ENCODE data around the gene CLDN10. TPM values are rescaled to one million over a fixed set of nuclear protein-coding genes. Genes with fewer than 3 reads are reported as not detected.
A peak's percentile ranks its signal among the peaks of the same experiment; 100 is the strongest.

Gene CLDN10
- total RNA-seq, 1 donor from 2014 or later = 0.32 TPM

DNA sequence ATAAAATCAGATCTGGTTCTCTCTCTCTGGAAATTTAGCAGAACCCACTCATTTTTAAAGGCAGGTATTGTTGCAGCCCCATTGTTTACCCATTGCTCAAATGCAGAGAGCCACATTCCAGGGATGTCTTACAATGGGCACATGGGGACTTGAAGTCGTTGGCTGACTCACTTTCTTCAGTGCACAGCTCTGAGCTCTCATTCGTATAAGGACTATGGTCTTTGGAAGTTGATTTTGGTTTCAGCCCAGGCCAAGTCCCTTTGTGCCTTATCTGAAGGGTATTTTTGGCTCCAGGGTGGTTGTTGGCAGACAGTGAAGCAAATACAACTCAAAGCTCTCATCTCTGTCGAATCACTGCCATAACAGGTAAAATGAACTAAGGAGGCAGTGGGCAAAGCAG is 47.3 kb upstream of the CLDN10 start:
- peaks cover 6% of the 10 kb centered on the region for H3K4me1 Mint-ChIP-seq (ENCODE audit: low read depth, unreplicated experiment)
- H3K4me1 ChIP-seq (ENCODE audit: insufficient read depth, low read length) = peaks cover 12% of the 10 kb centered on the region
- H3K4me3 Mint-ChIP-seq (ENCODE audit: unreplicated experiment) = no peak overlapping the region
- H4K20me1 ChIP-seq (ENCODE audit: insufficient read depth, low read length) = no peaks in the 10 kb centered on the region
- H3K27ac ChIP-seq (ENCODE audit: low read depth, low read length) = no peak overlapping the region
- no peak overlapping the region for H3K4me2 ChIP-seq (ENCODE audit: low read length)
- DNase-seq (ENCODE audit: low read depth) (peak; percentile 15), FAIRE-seq (no peak)
- no peaks in the 10 kb centered on the region for H3K36me3 Mint-ChIP-seq (ENCODE audit: low read depth, unreplicated experiment)
- no peaks in the 10 kb centered on the region for H3K27me3 Mint-ChIP-seq (ENCODE audit: low read depth, unreplicated experiment)
- H3K4me3 ChIP-seq (ENCODE audit: insufficient read depth, low read depth, low read length) = no peak overlapping the region
- no peaks in the 10 kb centered on the region for H3K27me3 ChIP-seq (ENCODE audit: insufficient read depth, low read length)
- no peak overlapping the region for H2AFZ ChIP-seq (ENCODE audit: low read depth, low read length)
- no peak overlapping the region for H3K9ac ChIP-seq (ENCODE audit: low read length)
- no peaks in the 10 kb centered on the region for H3K79me2 ChIP-seq (ENCODE audit: insufficient read depth, low read length)
- no peak for TF ChIP-seq EZH2 (IDR thresholded peaks at IDR 0.05; ENCODE audit: insufficient read depth, low read length)
- TF ChIP-seq, protein P1, sequence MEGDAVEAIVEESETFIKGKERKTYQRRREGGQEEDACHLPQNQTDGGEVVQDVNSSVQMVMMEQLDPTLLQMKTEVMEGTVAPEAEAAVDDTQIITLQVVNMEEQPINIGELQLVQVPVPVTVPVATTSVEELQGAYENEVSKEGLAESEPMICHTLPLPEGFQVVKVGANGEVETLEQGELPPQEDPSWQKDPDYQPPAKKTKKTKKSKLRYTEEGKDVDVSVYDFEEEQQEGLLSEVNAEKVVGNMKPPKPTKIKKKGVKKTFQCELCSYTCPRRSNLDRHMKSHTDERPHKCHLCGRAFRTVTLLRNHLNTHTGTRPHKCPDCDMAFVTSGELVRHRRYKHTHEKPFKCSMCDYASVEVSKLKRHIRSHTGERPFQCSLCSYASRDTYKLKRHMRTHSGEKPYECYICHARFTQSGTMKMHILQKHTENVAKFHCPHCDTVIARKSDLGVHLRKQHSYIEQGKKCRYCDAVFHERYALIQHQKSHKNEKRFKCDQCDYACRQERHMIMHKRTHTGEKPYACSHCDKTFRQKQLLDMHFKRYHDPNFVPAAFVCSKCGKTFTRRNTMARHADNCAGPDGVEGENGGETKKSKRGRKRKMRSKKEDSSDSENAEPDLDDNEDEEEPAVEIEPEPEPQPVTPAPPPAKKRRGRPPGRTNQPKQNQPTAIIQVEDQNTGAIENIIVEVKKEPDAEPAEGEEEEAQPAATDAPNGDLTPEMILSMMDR (IDR thresholded peaks at IDR 0.05; ENCODE audit: insufficient read depth, low read depth, low read length) = no peak
- no peak overlapping the region for H3K27ac Mint-ChIP-seq (ENCODE audit: unreplicated experiment)
- H3K9me3 Mint-ChIP-seq (ENCODE audit: unreplicated experiment) = no peaks in the 10 kb centered on the region
- H3K36me3 ChIP-seq (ENCODE audit: insufficient read depth, low read length) = no peaks in the 10 kb centered on the region
- H3K9me3 ChIP-seq (ENCODE audit: insufficient read depth, low read depth, low read length) = peaks cover 5% of the 10 kb centered on the region

DNA sequence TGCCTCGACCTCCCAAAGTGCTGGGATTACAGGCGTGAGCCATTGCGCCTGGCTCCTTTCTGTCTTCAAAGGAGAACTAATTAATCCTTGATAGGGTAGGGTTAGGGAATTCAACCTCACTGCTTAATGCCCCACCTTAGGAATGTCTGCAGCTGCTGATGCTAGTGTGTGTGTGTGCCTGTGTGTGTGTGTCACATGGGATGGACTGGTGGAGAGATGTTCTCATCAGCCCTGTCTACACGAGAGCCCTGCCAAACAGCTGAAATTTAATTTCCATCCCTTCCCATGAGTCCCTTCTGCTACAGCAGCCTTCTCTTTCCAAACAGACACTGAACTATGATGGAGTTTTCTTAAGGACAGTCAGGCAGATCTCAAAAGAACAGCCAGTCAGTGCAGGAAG is 46.5 kb upstream of the CLDN10 start:
- no peak overlapping the region for H3K27ac Mint-ChIP-seq (ENCODE audit: unreplicated experiment)

DNA sequence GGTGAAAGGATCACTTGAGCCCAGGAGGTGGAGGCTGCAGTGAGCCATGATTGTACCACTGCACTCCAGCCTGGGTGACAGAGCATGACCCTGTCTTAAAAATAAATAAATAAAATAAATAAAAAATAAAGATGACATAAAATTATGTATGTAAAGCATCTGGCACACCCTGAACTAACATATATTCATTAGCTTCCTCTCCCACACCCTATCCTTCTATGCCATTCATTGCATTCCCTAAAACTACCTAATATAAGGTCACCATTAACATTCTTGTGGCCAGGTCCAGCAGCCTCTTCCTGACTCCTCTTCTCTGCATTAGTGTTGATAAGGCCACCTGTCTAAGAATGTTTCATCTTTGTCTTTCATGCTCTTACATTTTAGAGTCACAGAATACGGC is 44.5 kb upstream of the CLDN10 start:
- H3K27ac ChIP-seq (ENCODE audit: low read depth, low read length) = no peak overlapping the region
- no peak overlapping the region for H3K27ac Mint-ChIP-seq (ENCODE audit: unreplicated experiment)
- H3K9me3 ChIP-seq (ENCODE audit: insufficient read depth, low read depth, low read length) = no peaks in the 10 kb centered on the region
- H4K20me1 ChIP-seq (ENCODE audit: insufficient read depth, low read length) = no peaks in the 10 kb centered on the region
- no peaks in the 10 kb centered on the region for H3K27me3 ChIP-seq (ENCODE audit: insufficient read depth, low read length)
- no peak overlapping the region for H2AFZ ChIP-seq (ENCODE audit: low read depth, low read length)
- no peak overlapping the region for H3K4me2 ChIP-seq (ENCODE audit: low read length)
- H3K36me3 Mint-ChIP-seq (ENCODE audit: low read depth, unreplicated experiment) = no peaks in the 10 kb centered on the region
- H3K27me3 Mint-ChIP-seq (ENCODE audit: low read depth, unreplicated experiment) = no peaks in the 10 kb centered on the region
- DNase-seq (ENCODE audit: low read depth) (no peak), FAIRE-seq (no peak)
- H3K4me1 Mint-ChIP-seq (ENCODE audit: low read depth, unreplicated experiment) = peaks cover 6% of the 10 kb centered on the region
- H3K9me3 Mint-ChIP-seq (ENCODE audit: unreplicated experiment) = no peaks in the 10 kb centered on the region
- H3K4me3 ChIP-seq (ENCODE audit: insufficient read depth, low read depth, low read length) = no peak overlapping the region
- no peaks in the 10 kb centered on the region for H3K36me3 ChIP-seq (ENCODE audit: insufficient read depth, low read length)
- H3K79me2 ChIP-seq (ENCODE audit: insufficient read depth, low read length) = no peaks in the 10 kb centered on the region
- H3K4me1 ChIP-seq (ENCODE audit: insufficient read depth, low read length) = peaks cover 12% of the 10 kb centered on the region
- TF ChIP-seq EZH2 (IDR thresholded peaks at IDR 0.05; ENCODE audit: insufficient read depth, low read length) = no peak
- TF ChIP-seq, protein P1 (IDR thresholded peaks at IDR 0.05; ENCODE audit: insufficient read depth, low read depth, low read length) = no peak
- H3K4me3 Mint-ChIP-seq (ENCODE audit: unreplicated experiment) = no peak overlapping the region
- no peak overlapping the region for H3K9ac ChIP-seq (ENCODE audit: low read length)

More for the DNA sequence above, 46.5 kb upstream of the CLDN10 start:
- Histone ChIP-seq H3K4me1 (ENCODE audit: insufficient read depth, low read length) (peaks cover 12% of the 10 kb centered on the region), H3K4me3 (ENCODE audit: insufficient read depth, low read depth, low read length) (no peak overlapping the region), H3K9ac (ENCODE audit: low read length) (no peak overlapping the region), H3K9me3 (ENCODE audit: insufficient read depth, low read depth, low read length) (peaks cover 5% of the 10 kb centered on the region), H3K27me3 (ENCODE audit: insufficient read depth, low read length) (no peaks in the 10 kb centered on the region), H2AFZ (ENCODE audit: low read depth, low read length) (no peak overlapping the region), H4K20me1 (ENCODE audit: insufficient read depth, low read length) (no peaks in the 10 kb centered on the region), H3K79me2 (ENCODE audit: insufficient read depth, low read length) (no peaks in the 10 kb centered on the region), H3K36me3 (ENCODE audit: insufficient read depth, low read length) (no peaks in the 10 kb centered on the region), H3K4me2 (ENCODE audit: low read length) (no peak overlapping the region), H3K27ac (ENCODE audit: low read depth, low read length) (no peak overlapping the region)
- peaks cover 6% of the 10 kb centered on the region for H3K4me1 Mint-ChIP-seq (ENCODE audit: low read depth, unreplicated experiment)
- no peaks in the 10 kb centered on the region for H3K9me3 Mint-ChIP-seq (ENCODE audit: unreplicated experiment)
- DNase-seq (ENCODE audit: low read depth) (no peak), FAIRE-seq (no peak)
- no peak overlapping the region for H3K4me3 Mint-ChIP-seq (ENCODE audit: unreplicated experiment)
- no peaks in the 10 kb centered on the region for H3K27me3 Mint-ChIP-seq (ENCODE audit: low read depth, unreplicated experiment)
- no peaks in the 10 kb centered on the region for H3K36me3 Mint-ChIP-seq (ENCODE audit: low read depth, unreplicated experiment)
- TF ChIP-seq, protein P1 (IDR thresholded peaks at IDR 0.05; ENCODE audit: insufficient read depth, low read depth, low read length) = no peak
- TF ChIP-seq EZH2 (IDR thresholded peaks at IDR 0.05; ENCODE audit: insufficient read depth, low read length) = no peak

Measured in astrocyte (in vitro differentiated cells and primary cell).